Subcutaneous adipose tissue (tissue), 4 donors: ENCODE data around the gene FGFRL1. TPM values are rescaled to one million over a fixed set of nuclear protein-coding genes. Genes with fewer than 3 reads are reported as not detected.

ENCODE experiments used
- total RNA-seq, 4 donors: library from RNA; depleted of rRNA; stranded (reverse); fragments of >200 nt; gene quantifications; one replicate each; pipeline ENCODE4 v1.1.0, GENCODE V29; 2016
- TF ChIP-seq, protein P1 (sequence below): fragments of 450-650 bp; IDR thresholded peaks from one replicate; pipeline ENCODE4 v1.5.1; 2016; ENCODE audit warnings: low read depth, mild to moderate bottlenecking, control low read depth, antibody characterized with exemption, moderate library complexity

Gene FGFRL1
- total RNA-seq, 4 donors from 2014 or later: 12.6 to 113 (median 22.7) TPM

DNA sequence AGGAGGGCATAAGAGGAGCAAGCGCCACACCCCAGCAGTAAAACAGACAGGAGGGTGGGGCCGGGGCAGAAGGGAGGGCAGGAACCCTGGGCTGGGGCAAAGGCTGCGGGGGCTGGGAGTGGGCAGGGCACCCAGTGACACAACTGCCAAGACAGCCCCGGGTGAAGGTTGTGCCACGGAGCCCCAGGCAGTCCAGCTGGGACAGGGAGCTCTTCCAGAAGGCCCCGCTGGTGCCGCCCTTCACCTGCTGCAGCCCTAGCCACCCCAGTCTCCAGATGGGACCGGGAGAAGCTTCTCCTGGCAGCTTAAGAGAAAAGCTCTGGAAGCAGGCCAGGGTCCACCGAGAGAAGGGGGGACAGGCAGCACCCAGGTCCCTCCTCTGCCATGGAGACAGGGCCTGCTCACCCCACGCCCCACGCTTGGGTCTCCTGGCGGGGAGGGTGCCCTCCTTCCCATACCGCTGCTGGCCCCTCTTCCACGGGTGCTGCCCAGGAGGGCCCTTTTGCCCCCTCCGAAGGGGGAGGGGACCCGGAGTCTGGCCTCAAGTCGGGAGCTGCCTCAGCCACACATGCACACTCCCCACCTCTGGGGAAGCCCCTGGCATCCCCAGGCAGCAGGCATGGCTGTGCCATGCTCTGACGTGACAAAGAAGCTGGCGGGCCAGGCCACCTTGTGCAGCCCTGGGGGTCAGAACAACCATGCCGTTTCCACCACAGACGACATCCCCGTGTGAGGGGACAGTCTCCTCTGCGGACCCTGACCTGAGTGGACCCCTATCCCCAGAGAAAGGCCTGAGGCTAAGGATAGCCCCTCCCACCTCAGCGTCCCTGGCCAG is 39.5 kb upstream of the FGFRL1 start:
- TF ChIP-seq, protein P1, sequence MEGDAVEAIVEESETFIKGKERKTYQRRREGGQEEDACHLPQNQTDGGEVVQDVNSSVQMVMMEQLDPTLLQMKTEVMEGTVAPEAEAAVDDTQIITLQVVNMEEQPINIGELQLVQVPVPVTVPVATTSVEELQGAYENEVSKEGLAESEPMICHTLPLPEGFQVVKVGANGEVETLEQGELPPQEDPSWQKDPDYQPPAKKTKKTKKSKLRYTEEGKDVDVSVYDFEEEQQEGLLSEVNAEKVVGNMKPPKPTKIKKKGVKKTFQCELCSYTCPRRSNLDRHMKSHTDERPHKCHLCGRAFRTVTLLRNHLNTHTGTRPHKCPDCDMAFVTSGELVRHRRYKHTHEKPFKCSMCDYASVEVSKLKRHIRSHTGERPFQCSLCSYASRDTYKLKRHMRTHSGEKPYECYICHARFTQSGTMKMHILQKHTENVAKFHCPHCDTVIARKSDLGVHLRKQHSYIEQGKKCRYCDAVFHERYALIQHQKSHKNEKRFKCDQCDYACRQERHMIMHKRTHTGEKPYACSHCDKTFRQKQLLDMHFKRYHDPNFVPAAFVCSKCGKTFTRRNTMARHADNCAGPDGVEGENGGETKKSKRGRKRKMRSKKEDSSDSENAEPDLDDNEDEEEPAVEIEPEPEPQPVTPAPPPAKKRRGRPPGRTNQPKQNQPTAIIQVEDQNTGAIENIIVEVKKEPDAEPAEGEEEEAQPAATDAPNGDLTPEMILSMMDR: no peak

DNA sequence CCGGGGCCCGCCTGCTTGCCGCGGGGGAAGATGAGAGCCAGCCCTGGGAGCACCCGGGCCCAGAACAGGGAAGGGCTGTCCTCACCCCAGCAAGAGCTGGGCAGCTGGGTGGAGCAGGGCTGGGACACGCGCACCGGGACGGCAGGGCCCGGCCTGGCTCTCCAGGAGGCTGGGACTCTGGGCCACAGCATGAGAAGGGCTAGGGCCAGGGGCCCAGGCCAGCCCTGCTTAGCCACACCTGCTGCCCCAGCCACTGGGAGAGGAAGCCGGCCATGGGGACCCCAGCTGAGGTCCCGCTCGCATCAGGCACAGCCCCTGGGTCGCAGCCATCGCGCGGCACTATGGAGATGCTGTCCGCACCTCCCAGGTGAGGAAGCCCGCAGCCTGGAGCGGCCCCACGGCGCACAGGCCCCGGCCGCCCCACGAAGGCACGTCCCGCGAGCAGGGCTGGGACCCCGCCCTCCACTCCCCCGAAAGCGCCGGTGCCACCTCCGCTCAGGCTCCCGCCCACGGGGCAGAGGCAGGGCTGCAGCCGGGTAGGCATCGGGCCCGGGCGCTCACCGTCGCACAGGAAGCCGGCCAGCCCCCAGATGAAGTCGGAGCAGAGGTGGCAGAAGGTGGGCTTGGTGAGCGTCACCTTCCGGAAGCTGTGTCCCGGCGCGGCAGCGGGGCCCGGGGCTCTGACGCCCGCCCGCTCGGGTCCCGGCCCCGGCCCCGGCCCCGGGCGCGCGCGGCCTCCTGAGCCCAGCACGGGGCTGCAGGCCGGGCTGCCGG is 38.6 kb upstream of the FGFRL1 start:
- TF ChIP-seq, protein P1: no peak

DNA sequence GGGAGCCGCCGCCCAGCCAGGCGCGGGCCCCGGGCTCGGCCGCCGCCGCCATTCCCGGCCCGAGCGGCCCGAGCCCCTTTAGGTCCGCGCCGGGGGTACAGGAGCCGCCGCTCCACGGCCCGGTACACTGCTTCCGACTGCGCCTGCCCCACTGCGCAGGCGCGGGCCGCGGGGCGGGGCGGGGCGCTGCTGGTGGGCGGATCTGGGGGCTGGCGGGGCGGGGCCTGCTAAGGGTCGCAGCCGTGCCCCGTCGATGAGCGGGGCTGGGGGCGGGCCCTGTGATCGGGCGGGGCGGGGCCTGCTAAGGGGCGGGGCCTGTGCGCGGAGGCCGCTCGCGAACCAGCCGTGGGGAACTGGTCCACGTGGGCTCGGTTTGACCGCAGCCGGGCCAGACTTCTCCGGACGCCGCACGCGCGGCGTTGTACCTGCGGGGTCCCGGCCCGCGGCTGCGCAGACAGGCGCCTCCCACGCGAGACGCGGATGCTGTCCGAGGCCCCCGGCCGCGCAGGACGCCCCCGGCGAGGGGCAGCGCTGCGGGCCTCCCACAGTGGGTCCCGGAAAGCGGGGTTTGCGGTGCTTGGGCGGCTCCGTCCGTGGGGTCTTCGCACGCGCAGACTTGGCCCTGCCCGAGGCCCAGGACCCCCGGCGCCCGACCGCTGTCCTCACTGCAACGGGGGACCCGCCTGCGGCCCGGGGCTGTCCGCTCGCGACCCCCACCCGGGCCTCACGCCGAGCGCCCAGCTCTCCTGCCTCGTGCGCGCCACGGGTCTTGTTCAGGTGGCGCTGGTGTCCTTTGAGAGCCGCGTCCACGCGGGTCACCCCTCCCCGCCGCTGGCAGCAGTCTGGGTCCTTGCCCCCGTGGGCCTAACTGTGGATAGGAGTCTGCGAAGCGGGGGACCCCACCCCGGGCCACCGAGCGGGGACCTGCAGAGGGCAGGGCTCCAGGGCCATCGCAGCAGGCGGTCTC is 37.7 kb upstream of the FGFRL1 start, which contains the start of gene DGKQ:
Gene DGKQ, minus strand, starts transcription at position 139 of the 967 bp plus-strand sequence. Its CDS starts 87 bp downstream, at position 52.
- TF ChIP-seq, protein P1: no peak

DNA sequence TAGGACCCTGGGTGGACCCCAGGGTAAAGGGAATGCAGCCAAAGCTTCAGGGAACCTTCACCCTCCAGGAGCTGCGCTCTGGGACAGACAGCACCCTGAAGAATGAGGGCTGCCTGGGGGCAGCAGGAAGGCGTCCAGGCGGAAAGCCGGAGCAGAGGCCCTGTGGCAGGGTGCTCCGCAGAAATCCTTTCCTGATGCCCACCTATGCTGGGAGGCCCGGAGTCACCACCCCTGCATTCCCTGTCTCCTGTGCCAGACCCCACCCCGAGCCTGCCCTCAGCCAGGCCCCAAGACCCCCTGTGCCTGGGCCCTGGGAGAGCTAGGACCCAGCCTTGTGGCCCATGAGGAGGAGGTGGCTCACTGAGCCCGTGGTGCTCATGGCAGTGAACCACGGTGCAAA is 36.8 kb upstream of the FGFRL1 start:
- TF ChIP-seq, protein P1: no peak

DNA sequence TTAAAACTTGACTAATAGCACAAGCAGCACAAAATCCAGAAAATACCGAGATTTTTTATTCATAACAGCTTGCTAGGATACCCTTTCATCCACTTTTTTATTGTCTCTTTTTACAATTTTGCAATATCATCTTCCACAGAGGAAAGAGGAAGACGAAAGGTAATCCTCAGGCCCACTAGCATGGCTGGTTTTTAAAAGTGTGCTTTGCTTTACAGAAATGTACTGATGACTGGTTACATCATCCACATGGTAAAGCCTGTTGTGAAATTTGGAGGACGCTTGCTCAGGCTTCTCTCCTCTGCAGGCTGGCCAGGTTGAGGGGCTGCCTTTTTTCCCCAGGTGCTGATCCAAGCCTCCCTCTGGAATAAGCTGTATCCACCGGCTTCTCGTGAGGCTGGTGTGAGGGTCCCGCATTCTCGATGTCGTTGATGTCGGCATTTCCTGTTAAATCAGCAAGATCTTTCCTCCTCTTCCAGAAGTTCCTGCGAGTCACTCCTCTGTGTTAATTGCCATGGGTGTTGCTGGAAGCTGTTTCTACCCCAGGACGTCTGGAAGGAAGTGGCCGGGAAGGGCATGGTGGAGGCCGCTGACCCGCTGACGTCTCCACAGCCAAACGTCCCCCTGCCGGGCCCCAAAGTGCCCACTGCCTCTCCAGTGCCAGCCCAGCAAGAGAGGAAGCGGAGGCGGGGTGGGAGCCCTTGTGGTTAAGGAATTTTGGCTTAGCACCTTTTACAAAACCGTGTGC is 32.3 kb upstream of the FGFRL1 start:
- TF ChIP-seq, protein P1: no peak

DNA sequence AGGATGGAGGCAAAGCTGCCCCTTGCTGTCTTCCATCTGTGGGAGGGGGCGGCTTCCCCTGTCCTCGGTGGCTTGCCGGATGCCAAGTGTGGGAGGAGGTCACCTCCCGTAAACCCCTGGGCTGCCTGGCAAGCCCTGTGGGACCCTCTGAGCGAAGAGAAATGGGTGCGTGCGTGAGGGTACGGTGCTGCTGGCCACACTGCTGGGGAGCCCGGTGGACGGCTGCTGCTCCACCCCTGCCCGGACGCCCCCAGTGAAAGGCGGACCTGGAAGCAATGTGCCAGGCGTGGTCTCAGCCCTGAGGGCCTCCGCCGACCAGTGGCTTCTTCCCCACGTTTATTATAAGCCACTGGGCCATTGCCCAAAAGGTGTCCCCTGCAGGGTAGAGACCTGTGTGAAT is 29.1 kb upstream of the FGFRL1 start:
- TF ChIP-seq, protein P1: no peak
